ENCODE measurements around the gene FKBP1A.
"Not testable (repeated sequence)": the region's sequence is repeated elsewhere in the genome, so short reads cannot be mapped to it uniquely, and the experiment has no call there.

Gene FKBP1A

DNA sequence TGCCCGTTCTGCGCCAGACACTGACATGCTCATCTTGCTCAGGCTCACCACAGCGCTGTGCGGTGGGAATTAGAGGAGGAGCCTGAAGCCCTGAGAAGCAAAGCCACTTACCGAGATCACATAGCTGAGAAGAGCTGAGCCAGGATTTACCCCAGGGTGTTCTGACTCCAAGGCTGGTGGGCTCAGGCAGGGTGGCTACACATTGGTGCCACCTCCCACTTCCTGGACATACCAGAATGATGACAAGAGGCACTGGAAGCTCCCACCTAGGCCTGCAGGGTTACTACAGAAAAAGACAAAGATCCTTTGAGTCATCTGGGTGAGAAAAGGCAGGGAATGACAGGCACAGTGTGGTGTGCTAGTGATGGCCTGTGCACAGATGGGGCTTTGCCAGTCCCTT lies 24.4 kb upstream of the FKBP1A start:
- no peak for DNase-seq (ENCODE audit: low read depth in 2 of 2)

- DNase-seq (ENCODE audit: low read depth in 2 of 2): no peak
Measured at GRCh38 chr20:1415667-1416468, 23.0 kb upstream of the FKBP1A start.

DNA sequence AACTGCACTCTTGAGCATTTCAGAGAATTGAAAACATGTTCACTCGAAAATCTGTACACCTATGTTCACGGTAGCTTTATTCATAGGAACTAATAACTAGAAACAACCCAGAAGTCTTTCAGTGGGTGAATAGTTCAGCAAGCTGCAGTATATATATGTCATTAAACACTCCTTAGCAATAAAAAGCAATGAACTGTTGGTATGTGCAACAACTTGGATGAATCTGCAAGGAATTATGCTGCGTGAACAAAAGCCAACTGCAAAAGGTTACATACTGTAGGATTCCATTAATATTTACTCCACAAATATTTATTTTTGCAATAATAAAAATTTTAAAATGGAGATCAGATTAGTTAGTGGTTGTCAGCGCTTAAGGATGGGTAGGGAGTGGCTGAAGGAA lies 22.1 kb upstream of the FKBP1A start:
- DNase-seq (ENCODE audit: low read depth in 2 of 2): no peak

DNA sequence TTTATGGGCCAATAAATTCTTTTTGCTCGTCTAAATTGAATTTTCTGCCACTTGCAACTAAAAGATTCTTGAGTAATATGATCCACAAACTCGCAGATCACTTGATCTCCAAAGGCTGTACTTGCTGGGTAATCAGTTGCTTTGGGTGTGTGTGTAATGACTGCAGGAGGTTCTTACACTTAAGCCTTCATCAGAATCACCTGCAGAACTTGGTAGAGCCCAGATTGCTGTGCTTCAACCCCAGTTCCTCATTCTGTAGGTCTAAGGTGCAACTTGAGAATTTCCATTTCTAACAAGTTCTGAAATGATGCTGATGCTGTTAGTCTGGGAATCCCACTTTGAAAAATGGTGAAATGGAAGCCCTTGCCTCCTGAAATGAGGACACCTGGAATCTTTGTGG lies 12.9 kb upstream of the FKBP1A start:
- no peak for DNase-seq (ENCODE audit: low read depth in 2 of 2)

DNA sequence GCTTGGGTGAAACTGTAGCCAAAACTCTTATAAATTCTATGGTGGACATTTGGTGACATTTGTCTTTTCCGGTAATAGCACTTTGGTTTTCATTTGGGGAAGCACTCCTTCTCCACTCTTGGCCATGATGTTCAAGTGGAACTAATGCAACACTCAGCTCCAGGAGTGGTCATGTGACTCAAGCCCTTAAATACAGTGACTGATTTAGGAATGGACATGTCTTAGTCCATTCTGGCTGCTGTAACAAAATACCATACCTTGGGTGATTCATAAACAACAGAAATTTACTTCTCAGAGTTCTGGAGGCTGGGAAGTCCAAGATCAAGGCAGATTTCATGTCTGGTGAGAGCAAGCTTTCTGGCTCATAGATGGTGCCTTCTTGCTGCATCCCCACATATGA lies 10.8 kb upstream of the FKBP1A start:
- DNase-seq (ENCODE audit: low read depth in 2 of 2): no peak

- no peak for DNase-seq (ENCODE audit: low read depth in 2 of 2)
Measured at GRCh38 chr20:1402149-1402548, 9.3 kb upstream of the FKBP1A start.

DNA sequence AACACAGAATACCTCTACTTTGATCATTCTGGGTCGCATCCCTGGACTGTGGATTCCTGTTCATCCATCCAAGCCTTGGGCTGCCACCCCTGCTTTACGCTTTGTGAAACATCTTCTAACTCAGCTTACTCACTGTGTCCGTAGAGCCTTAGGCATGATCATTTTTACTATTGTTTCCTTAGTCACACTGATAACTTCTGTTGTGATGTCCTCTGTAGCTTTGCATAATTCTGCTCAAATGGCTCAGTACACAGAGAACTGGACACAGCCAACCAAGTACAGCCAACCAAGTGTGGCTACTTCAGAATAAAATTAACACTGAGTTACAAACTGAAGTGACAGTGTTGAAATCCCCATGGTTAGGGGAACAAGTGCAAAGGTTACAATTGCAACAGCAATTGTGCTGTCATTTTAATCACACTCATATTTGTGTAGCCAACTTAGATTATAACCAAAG lies 8.6 kb upstream of the FKBP1A start:
- no peak for DNase-seq (ENCODE audit: low read depth in 2 of 2)

DNA sequence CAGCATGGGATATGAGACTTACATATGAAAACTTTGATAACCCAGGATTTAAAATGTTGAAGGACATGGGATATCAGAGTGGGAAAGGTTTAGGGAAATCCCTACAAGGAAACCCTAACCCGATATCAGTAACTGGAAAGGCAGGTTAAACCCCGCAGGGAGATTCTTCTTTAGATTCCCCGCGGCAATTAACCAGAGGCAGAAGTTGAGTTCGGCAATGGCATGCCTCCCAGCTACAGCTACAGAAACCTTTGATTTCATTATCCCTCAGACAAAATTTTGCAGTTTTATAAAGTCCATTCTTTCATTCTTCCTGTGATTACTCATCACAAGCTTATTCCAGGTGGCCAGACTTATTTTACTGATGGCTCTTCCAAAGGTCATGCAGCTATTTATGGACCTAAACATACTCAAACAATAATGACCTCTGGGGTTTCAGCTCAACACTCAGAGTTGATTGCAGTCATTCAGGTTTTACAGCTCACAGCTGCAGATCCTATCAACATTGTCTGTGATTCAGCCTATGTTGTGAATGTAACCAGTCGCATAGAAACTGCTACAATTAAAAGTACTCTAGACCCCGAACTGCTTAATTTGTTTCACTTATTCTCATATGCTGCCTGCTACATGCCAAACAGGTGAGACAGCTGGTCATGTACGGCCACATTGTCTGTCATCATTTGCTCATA lies 7.0 kb upstream of the FKBP1A start:
- not testable (repeated sequence) for DNase-seq (ENCODE audit: low read depth in 2 of 2)

- DNase-seq (ENCODE audit: low read depth in 2 of 2): not testable (repeated sequence)
Measured at GRCh38 chr20:1398185-1398584, 5.3 kb upstream of the FKBP1A start.

GRCh38 chr20:1397710-1398109 lies 4.9 kb upstream of the FKBP1A start:
- DNase-seq (ENCODE audit: low read depth in 2 of 2): no peak

DNA sequence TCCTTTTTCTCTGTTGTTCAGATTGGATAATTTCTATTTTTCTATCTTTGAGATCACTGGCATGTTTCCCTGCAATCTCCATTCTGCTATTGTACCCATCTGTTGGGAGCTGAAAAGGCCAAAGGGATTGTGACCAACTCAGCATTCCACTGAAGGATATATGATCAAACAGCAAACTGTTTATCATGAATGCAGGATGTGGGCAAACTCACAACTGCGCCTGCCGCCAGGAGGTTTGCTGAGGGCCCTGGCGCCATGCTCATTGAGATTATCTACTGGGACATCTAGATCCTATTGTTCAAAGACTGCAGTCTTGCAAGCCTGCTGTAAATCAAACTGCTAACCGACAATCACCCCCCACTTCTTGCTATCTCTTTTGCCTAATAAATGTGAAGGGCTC lies 3.8 kb upstream of the FKBP1A start:
- no peak for DNase-seq (ENCODE audit: low read depth in 2 of 2)

DNA sequence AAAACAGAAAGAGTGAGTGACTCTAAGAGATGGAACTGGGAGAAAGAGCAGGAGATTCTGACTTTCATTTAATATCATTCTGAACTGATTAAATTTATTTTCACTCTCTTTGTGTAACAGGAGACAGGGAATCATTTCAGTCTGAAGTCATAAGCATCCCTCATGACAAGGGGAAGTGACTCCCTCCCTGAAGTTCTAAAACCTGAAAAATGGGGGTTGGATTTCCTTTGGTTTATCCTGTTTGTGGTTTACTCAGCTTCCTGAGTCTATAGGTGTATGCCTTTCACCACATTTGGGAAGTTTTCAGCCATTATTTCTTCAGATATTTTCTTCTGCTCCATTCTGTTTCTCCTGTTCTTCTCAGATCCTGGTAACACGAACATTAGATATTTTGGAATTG lies 3.4 kb upstream of the FKBP1A start:
- DNase-seq (ENCODE audit: low read depth in 2 of 2): no peak

GRCh38 chr20:1394686-1395085 lies 1.8 kb upstream of the FKBP1A start:
- no peak for DNase-seq (ENCODE audit: low read depth in 2 of 2)

DNA sequence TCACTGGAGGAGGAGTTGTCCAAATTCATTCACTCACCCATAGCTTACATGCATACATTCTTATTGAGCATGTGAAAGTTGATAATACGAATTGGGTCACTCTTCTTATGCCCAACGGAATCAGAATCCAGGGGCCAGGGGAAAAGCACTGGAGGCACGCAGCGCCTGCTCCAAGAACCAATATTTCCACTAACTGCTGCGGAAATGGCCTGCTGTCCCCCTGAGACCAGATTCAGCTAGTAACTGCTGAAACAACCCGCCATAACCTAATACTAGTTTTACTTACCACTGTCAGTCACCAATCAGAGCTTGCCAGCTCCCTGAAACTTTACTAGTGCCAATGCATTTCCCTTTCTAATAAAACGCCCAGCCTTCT lies 641 bp upstream of the FKBP1A start:
- no peak for DNase-seq (ENCODE audit: low read depth in 2 of 2)

- no peak for DNase-seq (ENCODE audit: low read depth in 2 of 2)
Measured at GRCh38 chr20:1392443-1392692, 486 bp downstream of the FKBP1A start.

DNA sequence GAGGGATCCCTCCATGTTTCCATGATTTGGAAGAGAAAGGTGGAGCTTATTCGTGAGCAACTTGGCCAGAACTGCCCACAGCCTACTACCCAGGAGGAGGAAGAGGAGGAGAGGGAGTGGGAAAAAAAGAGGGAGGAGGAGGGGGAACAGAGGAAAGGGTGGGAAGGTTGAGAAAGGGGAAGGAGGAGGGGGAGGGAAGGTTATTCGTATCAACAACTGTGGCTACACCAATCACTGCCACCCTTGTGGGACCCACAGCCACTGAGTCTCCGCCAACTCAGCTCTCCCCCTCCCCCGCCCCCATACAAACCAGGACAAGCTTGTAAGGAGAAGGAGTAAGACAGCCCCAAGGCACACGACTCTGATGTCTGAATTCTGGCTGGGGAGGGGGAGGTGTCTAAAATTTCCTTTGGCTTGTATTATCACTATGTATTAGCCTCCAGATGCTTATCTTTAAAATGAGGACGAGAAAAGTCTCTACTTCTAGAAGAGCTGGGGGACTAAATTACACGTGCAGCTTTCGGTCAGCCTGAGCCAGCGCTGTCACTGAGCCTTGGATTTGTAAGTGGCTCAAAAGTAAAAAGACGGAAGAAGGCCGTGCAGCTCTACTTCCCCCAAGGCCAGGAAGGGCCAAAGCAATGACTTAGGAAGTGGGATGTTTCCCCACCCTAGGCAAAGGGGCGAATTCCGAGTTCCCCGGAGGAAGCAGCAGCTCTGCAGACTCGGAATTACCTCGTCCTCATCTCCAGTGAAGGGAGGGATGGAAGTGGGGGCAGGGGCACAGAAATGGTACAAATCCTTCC lies 1.0 kb downstream of the FKBP1A start:
- DNase-seq (ENCODE audit: low read depth in 2 of 2): no peak

- no peak for DNase-seq (ENCODE audit: low read depth in 2 of 2)
Measured at GRCh38 chr20:1390581-1391403, 2.1 kb downstream of the FKBP1A start.

DNA sequence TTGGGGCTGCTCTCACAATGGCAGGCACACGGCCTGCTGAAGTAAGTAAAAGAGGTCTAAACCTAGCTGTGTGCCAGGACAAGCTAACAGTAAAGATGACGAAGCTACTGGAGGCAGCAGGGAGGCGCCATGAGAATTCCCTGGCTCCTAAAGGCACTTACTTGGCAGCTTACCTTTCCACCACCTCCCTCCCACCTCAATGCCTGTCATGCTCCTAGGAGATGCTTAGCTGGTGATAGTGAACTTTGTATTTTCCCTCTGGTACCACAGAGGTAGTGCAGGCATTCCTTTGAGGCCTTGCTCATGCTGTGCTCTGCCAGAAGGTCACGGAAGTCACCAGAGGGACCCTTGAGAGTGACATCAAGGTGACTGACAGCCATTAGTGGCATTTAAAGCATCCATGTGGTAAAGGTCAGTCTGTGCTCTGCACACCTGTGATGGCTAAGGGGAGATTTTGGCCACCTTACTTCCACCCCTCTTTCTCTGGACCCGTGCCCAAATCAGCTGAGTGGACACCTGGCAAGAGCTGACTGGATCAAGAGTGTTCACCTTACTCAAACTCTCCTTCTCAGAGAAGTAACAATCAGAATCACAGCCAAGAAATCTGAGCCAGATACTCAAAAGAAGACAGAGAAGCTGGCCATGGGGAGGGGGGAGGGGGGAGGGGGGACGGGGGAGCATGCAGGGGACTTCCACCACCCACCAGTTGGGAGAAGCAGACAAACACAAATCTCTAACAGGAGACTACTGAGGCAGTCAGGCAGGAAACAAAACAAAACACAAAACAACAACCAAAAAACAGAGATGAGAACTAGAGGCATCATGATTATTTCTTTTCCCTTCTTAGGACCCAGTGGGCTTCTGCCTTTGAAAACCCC lies 2.9 kb downstream of the FKBP1A start:
- no peak for DNase-seq (ENCODE audit: low read depth in 2 of 2)

- no peak for DNase-seq (ENCODE audit: low read depth in 2 of 2)
Measured at GRCh38 chr20:1388741-1389483, 3.9 kb downstream of the FKBP1A start.

- no peak for DNase-seq (ENCODE audit: low read depth in 2 of 2)
Measured at GRCh38 chr20:1388253-1388652, 4.6 kb downstream of the FKBP1A start.
